ENCODE measurements around the gene FOXI3.
"Not testable (repeated sequence)": the region's sequence is repeated elsewhere in the genome, so short reads cannot be mapped to it uniquely, and the experiment has no call there.

FOXI3 gene

GRCh38 chr2:88437010-88437409 lies 15.5 kb downstream of the FOXI3 start:
- DNase-seq: no peak

GRCh38 chr2:88429929-88430328 lies 22.6 kb downstream of the FOXI3 start:
- no peak for DNase-seq

GRCh38 chr2:88423733-88424132 lies 28.8 kb downstream of the FOXI3 start:
- no peak for DNase-seq

GRCh38 chr2:88419051-88419450 lies 33.4 kb downstream of the FOXI3 start:
- not testable (repeated sequence) for DNase-seq

- DNase-seq: no peak
Observed at GRCh38 chr2:88416016-88416663, 36.4 kb downstream of the FOXI3 start.

- not testable (repeated sequence) for DNase-seq
Observed at GRCh38 chr2:88408870-88409269, 43.6 kb downstream of the FOXI3 start.

GRCh38 chr2:88400037-88400767 lies 52.3 kb downstream of the FOXI3 start:
- no peak for DNase-seq

- no peak for DNase-seq
Observed at GRCh38 chr2:88398180-88398579, 54.3 kb downstream of the FOXI3 start.
